SU-DHL-6 (cell line): Measurements from ENCODE around the gene ALPK1.

Experiments
- EZH2phosphoT487 ChIP-seq: fragments of 200-600 bp; sonication (generic), shearing (Covaris generic); conservative IDR thresholded peaks from 2 replicates; pipeline ENCODE4 v1.6.1; 2018; ENCODE audit warnings: mild to moderate bottlenecking, antibody characterized with exemption, low read length, moderate library complexity, mixed read lengths
- TF ChIP-seq, protein P1 (sequence below): fragments of 200-600 bp; sonication (generic); IDR thresholded peaks from one replicate; pipeline ENCODE4 v1.5.1; 2017; ENCODE audit warnings: antibody characterized with exemption, mild to moderate bottlenecking, low read length, moderate library complexity; ENCODE audit not compliant: insufficient read depth, poor library complexity, severe bottlenecking

DNA sequence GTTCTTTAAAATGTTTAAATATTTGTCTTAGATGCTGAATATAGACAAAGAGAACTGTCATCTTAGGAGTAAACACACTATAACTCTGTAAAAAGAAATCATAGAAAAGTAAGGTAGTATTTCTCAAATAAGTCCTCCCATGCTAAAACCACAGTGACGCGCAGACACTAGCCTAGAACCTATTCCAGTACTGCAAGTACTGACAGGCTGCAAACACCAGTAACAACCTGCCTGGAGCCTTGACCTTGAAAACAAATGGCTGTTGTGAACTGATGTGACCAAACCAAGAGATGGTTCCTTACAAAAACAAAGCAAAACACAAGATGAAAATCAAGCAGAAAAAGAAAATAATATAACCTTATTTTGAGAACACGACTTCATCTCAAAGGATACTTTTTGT is 19.9 kb upstream of the ALPK1 start:
- TF ChIP-seq, protein P1, sequence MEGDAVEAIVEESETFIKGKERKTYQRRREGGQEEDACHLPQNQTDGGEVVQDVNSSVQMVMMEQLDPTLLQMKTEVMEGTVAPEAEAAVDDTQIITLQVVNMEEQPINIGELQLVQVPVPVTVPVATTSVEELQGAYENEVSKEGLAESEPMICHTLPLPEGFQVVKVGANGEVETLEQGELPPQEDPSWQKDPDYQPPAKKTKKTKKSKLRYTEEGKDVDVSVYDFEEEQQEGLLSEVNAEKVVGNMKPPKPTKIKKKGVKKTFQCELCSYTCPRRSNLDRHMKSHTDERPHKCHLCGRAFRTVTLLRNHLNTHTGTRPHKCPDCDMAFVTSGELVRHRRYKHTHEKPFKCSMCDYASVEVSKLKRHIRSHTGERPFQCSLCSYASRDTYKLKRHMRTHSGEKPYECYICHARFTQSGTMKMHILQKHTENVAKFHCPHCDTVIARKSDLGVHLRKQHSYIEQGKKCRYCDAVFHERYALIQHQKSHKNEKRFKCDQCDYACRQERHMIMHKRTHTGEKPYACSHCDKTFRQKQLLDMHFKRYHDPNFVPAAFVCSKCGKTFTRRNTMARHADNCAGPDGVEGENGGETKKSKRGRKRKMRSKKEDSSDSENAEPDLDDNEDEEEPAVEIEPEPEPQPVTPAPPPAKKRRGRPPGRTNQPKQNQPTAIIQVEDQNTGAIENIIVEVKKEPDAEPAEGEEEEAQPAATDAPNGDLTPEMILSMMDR = no peak
- TF ChIP-seq EZH2phosphoT487 = no peak
